ENCODE results near the gene CXXC5. TPM values are rescaled to one million over a fixed set of nuclear protein-coding genes. Genes with fewer than 3 reads are reported as not detected.
A peak's percentile ranks its signal among the peaks of the same experiment; 100 is the strongest.

CXXC5 gene
- polyA plus RNA-seq, 1 donor from 2014 or later = 24.4 TPM

DNA sequence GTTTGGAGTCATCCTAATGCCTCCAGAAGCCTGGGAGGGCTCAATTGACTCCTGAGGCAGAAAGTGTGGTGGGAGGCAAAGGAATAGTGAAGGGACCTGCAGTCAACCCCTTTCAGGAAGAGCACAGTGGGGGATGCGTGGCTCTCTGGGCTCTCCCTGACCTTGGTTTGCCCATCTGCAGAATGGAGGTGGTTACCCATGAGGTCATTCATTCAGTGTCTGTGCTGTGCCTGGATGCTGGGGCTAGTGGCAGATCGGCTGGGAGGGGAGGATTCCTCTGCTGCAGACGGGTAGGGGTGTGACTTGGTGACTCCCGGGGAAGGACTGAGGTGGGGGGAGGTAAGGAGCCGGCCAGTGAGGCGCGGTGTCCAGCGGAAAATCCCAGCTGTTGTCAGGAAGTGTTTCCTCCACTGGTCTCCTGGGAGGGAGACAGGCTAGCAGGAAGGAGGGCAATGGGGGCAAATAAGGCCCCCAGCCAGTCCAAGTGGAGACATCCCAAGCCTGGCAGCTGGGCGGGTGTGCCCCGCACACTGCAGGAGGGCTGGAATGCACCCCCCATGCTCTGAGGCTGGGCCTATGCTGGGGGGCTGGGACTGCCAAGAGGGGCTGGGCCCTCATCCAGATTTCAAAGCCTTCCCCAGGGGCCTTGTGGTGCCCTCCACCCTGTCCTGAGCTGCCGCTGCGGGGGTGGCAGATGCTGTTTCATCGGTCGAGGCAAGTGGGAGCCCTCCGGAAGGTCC, 10.9 kb downstream of the CXXC5 start:
- Histone ChIP-seq H3K9me3 (ENCODE audit: low read length) (no peaks in the 10 kb centered on the region), H3K27ac (ENCODE audit: low read length) (peak overlapping the region; percentile 45), H3K9ac (ENCODE audit: low read length) (peak overlapping the region; percentile 46)

GRCh38 chr5:139659695-139660101, 11.5 kb downstream of the CXXC5 start:
- TF ChIP-seq POLR2AphosphoS5 (IDR thresholded peaks at IDR 0.05) (peak; percentile 28), EP300 (conservative IDR thresholded peaks at IDR 0.05; ENCODE audit: poor library complexity, severe bottlenecking) (peak; percentile 17), EZH2 (IDR thresholded peaks at IDR 0.05; ENCODE audit: borderline replicate concordance, insufficient read depth, low read length, poor library complexity, severe bottlenecking) (no peak), SMC3 (conservative IDR thresholded peaks at IDR 0.05; ENCODE audit: poor library complexity) (no peak)
- TF ChIP-seq, protein P1, sequence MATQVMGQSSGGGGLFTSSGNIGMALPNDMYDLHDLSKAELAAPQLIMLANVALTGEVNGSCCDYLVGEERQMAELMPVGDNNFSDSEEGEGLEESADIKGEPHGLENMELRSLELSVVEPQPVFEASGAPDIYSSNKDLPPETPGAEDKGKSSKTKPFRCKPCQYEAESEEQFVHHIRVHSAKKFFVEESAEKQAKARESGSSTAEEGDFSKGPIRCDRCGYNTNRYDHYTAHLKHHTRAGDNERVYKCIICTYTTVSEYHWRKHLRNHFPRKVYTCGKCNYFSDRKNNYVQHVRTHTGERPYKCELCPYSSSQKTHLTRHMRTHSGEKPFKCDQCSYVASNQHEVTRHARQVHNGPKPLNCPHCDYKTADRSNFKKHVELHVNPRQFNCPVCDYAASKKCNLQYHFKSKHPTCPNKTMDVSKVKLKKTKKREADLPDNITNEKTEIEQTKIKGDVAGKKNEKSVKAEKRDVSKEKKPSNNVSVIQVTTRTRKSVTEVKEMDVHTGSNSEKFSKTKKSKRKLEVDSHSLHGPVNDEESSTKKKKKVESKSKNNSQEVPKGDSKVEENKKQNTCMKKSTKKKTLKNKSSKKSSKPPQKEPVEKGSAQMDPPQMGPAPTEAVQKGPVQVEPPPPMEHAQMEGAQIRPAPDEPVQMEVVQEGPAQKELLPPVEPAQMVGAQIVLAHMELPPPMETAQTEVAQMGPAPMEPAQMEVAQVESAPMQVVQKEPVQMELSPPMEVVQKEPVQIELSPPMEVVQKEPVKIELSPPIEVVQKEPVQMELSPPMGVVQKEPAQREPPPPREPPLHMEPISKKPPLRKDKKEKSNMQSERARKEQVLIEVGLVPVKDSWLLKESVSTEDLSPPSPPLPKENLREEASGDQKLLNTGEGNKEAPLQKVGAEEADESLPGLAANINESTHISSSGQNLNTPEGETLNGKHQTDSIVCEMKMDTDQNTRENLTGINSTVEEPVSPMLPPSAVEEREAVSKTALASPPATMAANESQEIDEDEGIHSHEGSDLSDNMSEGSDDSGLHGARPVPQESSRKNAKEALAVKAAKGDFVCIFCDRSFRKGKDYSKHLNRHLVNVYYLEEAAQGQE (IDR thresholded peaks at IDR 0.05; ENCODE audit: borderline replicate concordance) = no peak
- no peak overlapping the region for H3K4me2 ChIP-seq (ENCODE audit: low read length)
- peak overlapping the region; percentile 46 for H3K9ac ChIP-seq (ENCODE audit: low read length)
- peak overlapping the region; percentile 45 for H3K4me3 ChIP-seq (ENCODE audit: low read length)
- peak overlapping the region; percentile 45 for H3K27ac ChIP-seq (ENCODE audit: low read length)
- no peaks in the 10 kb centered on the region for H3K36me3 ChIP-seq (ENCODE audit: insufficient read depth, low read length)
- no peaks in the 10 kb centered on the region for H3K9me3 ChIP-seq (ENCODE audit: low read length)
- no peaks in the 10 kb centered on the region for H3K27me3 ChIP-seq (ENCODE audit: insufficient read depth, low read depth, low read length)
- peaks cover 47% of the 10 kb centered on the region for H3K79me2 ChIP-seq (replicated peaks; ENCODE audit: insufficient read depth, low read length)
- H2AFZ ChIP-seq (ENCODE audit: low read depth, low read length) = no peak overlapping the region
- H3F3A ChIP-seq (ENCODE audit: insufficient read depth, low read length, poor library complexity, severe bottlenecking) = no peaks in the 10 kb centered on the region
- no peaks in the 10 kb centered on the region for H4K20me1 ChIP-seq (ENCODE audit: insufficient read depth)
- H3K9me2 ChIP-seq (ENCODE audit: insufficient read depth, low read length) = no peaks in the 10 kb centered on the region

More for the DNA sequence above, 10.9 kb downstream of the CXXC5 start:
- TF ChIP-seq EZH2 (IDR thresholded peaks at IDR 0.05; ENCODE audit: borderline replicate concordance, insufficient read depth, low read length, poor library complexity, severe bottlenecking) (no peak), MXI1 (conservative IDR thresholded peaks at IDR 0.05; ENCODE audit: poor library complexity, severe bottlenecking) (no peak), SMC3 (conservative IDR thresholded peaks at IDR 0.05; ENCODE audit: poor library complexity) (no peak), CTCF (IDR thresholded peaks at IDR 0.05; ENCODE audit: poor library complexity, severe bottlenecking) (no peak), EP300 (conservative IDR thresholded peaks at IDR 0.05; ENCODE audit: poor library complexity, severe bottlenecking) (no peak), RAD21 (conservative IDR thresholded peaks at IDR 0.05) (no peak), POLR2AphosphoS5 (IDR thresholded peaks at IDR 0.05) (no peak), TAF1 (IDR thresholded peaks at IDR 0.05; ENCODE audit: low read depth) (no peak)
- TF ChIP-seq, protein P1 (IDR thresholded peaks at IDR 0.05; ENCODE audit: borderline replicate concordance) = no peak
- no peaks in the 10 kb centered on the region for H4K20me1 ChIP-seq (ENCODE audit: insufficient read depth)
- peak overlapping the region; percentile 45 for H3K4me3 ChIP-seq (ENCODE audit: low read length)
- peaks cover 53% of the 10 kb centered on the region for H3K79me2 ChIP-seq (replicated peaks; ENCODE audit: insufficient read depth, low read length)
- H3F3A ChIP-seq (ENCODE audit: insufficient read depth, low read length, poor library complexity, severe bottlenecking) = no peaks in the 10 kb centered on the region
- H3K27me3 ChIP-seq (ENCODE audit: insufficient read depth, low read depth, low read length) = no peaks in the 10 kb centered on the region
- no peak overlapping the region for H2AFZ ChIP-seq (ENCODE audit: low read depth, low read length)
- no peaks in the 10 kb centered on the region for H3K36me3 ChIP-seq (ENCODE audit: insufficient read depth, low read length)
- H3K9me2 ChIP-seq (ENCODE audit: insufficient read depth, low read length) = no peaks in the 10 kb centered on the region
- H3K4me2 ChIP-seq (ENCODE audit: low read length) = no peak overlapping the region

All from neural cell (in vitro differentiated cells).